Skeletal muscle satellite cell (primary cell): ENCODE data around the gene CLMN.

Source experiments
- H3K27me3 ChIP-seq: 2 replicates; pipeline ENCODE4 v1.7.0; 2013; ENCODE audit warnings: low read length; ENCODE audit not compliant: control insufficient read depth, insufficient read depth
- H3K36me3 ChIP-seq: 2 replicates; pipeline ENCODE4 v1.7.0; 2013; ENCODE audit warnings: mild to moderate bottlenecking, control low read depth, low read length; ENCODE audit not compliant: insufficient read depth
- H3K4me1 ChIP-seq: 2 replicates; pipeline ENCODE4 v1.7.0; 2013; ENCODE audit warnings: low read length; ENCODE audit not compliant: control insufficient read depth, insufficient read depth
- H3K4me2 ChIP-seq: 2 replicates; pipeline ENCODE4 v1.7.0; 2013; ENCODE audit warnings: mild to moderate bottlenecking, low read length
- H3K4me3 ChIP-seq: 2 replicates; pipeline ENCODE4 v1.7.0; 2013; ENCODE audit warnings: low read length
- H3K9ac ChIP-seq: 2 replicates; pipeline ENCODE4 v1.7.0; 2013; ENCODE audit warnings: mild to moderate bottlenecking, low read depth, low read length, moderate library complexity
- H3K9me3 ChIP-seq: replicated peaks from 2 replicates; pipeline ENCODE4 v1.7.0; 2013; ENCODE audit warnings: mild to moderate bottlenecking, control low read depth, low read length

CLMN gene

DNA sequence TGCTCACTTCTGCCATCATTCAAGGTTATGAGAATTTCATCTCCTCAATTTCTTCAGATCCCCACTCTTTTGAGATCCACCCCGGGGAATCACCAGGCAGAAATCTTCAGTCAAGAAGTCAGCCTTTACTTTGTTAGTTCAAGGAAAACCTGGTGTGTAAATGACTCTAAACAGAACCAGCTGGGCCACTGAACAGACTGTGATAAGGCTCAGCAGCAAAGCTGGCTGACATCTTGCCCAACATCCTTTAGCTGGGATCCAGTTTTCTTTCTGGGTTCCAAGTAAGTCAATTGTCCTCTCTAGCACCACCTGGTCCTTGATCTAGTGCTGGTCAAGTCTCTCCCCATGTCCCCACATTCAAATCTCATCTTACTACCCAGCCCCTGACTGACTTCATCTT is 11.6 kb downstream of the CLMN start:
- Histone ChIP-seq H3K9me3 (no peaks in the 10 kb centered on the region), H3K9ac (no peak overlapping the region), H3K36me3 (no peaks in the 10 kb centered on the region), H3K4me3 (no peak overlapping the region), H3K27me3 (peaks cover 18% of the 10 kb centered on the region), H3K4me1 (no peaks in the 10 kb centered on the region), H3K4me2 (no peak overlapping the region)

DNA sequence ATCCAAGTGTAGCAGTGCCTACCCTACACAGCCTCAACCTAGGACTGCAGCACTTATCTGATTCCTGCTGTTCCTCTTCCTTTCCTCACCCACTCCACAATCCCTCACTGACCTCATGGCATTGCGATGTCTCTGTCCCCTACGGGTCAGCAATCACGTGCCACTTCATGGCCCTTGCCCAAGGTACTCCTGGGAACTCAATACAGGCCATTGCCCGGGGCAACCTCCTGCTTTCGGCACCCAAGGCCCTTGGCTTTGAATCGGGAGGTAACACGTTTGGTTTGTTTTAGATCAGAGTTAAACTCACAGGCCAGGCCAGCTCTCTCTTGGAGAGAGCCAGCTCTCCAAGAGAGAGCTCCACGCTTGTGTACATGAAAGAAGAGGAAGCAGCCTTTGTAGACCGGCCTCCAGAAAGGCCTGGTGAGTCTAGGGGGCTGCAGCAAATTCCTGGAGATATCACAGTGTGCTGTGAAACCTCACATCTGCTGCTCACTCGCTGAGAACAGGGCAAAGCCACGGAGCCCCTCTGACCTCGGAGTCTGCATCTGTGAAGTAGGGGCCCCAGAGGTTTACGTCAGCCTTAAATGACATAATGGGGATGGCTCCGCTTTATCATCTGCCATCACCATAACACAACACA is 12.2 kb downstream of the CLMN start:
- no peaks in the 10 kb centered on the region for H3K36me3 ChIP-seq
- H3K9me3 ChIP-seq: no peaks in the 10 kb centered on the region
- peaks cover 18% of the 10 kb centered on the region for H3K27me3 ChIP-seq
- no peaks in the 10 kb centered on the region for H3K4me1 ChIP-seq
- no peak overlapping the region for H3K9ac ChIP-seq
- no peak overlapping the region for H3K4me3 ChIP-seq
- H3K4me2 ChIP-seq: no peak overlapping the region

DNA sequence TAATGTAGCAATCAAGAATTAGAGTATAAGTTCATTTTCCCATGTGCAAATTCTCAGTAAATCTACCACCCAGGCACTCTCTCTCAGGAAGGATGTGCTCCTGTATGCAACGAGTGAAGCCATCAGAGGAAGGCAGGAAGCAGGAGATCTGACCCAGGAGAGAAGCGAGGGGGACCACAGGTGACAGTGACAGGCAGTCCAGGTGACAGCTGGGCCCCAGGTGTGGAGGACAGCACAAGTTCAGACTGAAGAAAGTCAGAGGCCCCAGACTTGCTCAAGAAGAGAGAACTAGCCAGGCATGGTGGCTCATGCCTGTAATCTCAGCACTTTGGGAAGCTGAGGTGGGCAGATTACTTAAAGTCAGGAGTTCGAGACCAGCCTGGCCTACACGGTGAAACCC is 13.8 kb downstream of the CLMN start:
- Histone ChIP-seq H3K9ac (no peak overlapping the region), H3K4me3 (no peak overlapping the region), H3K36me3 (no peaks in the 10 kb centered on the region), H3K4me1 (no peaks in the 10 kb centered on the region), H3K9me3 (no peaks in the 10 kb centered on the region), H3K27me3 (peaks cover 18% of the 10 kb centered on the region), H3K4me2 (no peak overlapping the region)

DNA sequence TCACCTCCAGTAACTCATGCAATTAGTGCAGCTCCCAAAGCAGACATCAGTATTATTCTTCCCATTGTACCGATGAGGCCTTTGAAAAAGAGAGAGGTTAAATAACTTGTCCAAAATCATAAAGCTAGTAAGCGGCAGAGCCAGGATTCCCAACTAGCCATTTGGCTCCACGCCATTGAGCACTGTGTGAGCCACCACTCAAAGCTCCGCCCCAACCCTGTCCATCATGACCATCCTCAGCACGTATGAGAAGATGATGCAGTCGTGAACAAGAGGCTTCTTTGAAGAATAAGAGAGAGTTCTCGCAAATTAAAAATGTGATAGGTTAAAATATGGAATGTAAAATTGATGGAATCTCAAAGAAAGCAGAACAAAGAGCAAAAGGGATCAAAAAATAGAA is 14.6 kb downstream of the CLMN start:
- Histone ChIP-seq H3K36me3 (no peaks in the 10 kb centered on the region), H3K4me3 (no peak overlapping the region), H3K9ac (no peak overlapping the region), H3K27me3 (peaks cover 18% of the 10 kb centered on the region), H3K4me2 (no peak overlapping the region), H3K9me3 (no peaks in the 10 kb centered on the region), H3K4me1 (no peaks in the 10 kb centered on the region)

DNA sequence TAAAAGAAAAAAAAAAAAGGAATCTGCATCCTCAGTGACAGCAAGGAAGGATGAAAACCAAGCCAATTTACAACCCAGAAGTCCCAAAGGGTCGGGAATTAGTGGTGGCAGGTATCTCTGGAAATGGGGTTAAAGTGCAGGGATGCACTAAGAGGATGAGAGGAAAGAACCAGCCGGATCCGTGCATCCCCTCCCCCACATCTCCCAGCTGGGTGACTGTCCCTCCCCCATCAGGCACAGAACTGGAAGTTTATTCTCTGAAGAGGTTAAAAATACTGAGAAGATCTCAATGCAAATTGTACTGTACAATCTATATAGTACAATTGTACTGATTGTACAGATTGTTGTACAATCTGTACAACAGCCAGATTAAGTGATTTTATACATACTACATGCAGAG is 15.4 kb downstream of the CLMN start:
- Histone ChIP-seq H3K27me3 (peaks cover 18% of the 10 kb centered on the region), H3K4me2 (no peak overlapping the region), H3K4me1 (no peaks in the 10 kb centered on the region), H3K36me3 (no peaks in the 10 kb centered on the region), H3K9me3 (no peaks in the 10 kb centered on the region), H3K4me3 (no peak overlapping the region), H3K9ac (no peak overlapping the region)

DNA sequence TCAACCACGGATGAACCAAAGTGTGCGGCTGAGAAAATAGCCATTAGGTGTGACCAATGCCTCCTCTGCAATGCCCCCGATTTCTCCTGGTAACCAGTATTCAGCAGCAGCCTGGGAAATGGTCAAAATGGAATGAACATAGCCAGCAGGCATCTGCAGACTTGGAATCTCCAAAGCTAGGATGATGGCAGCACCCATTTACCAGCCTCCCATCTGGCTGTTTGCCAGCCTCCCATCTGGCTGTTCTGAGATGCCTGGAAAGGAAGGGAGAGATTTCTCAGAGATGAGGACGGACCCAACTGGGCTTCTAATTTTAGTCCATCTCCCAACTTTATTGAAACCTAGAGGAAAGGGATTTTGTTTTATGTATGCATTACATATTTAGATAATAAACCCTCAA is 16.2 kb downstream of the CLMN start:
- no peaks in the 10 kb centered on the region for H3K4me1 ChIP-seq
- H3K36me3 ChIP-seq: no peaks in the 10 kb centered on the region
- H3K9ac ChIP-seq: no peak overlapping the region
- peaks cover 15% of the 10 kb centered on the region for H3K27me3 ChIP-seq
- H3K9me3 ChIP-seq: no peaks in the 10 kb centered on the region
- H3K4me2 ChIP-seq: no peak overlapping the region
- no peak overlapping the region for H3K4me3 ChIP-seq

DNA sequence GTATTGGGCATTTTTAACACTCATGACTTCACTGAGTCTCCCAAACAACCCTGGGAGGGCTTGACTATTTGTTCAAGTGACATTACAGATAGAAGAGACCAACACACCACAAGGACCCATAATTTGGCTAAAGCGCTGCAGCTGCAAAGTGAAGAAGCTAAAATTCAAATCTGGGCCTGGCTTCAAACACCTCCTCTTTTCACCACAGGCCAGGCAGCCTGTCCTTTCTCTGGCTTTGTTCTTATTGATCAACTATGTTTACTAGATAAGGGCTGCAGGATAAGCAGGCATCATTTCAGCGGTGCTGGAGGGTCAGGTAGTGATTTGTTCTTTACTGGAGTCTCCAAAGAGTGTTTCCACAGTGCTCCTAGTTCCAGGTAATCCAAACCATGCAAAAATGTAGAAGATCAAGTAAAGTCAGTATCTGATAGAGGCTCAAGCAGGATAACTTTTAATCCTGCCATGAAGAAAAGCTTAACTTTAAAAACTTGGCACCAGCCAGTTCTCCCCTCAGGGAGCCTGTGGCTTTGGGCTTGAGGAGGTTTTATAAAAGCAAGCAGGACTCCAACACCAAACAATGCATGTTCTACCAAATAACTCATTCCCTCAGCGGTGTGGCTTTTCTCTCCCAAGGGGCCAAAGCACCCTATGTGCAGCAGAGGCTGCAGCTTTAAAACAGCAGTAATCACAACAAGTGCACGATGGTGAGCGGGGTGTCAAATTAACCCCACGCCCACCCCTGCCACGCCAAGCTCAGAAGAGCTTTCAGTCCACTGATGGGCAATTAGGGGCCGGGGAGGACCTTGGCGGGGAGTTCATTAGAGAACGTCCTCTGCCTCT is 16.8 kb downstream of the CLMN start:
- H3K4me1 ChIP-seq: no peaks in the 10 kb centered on the region
- no peaks in the 10 kb centered on the region for H3K9me3 ChIP-seq
- peaks cover 10% of the 10 kb centered on the region for H3K27me3 ChIP-seq
- H3K36me3 ChIP-seq: no peaks in the 10 kb centered on the region
- H3K9ac ChIP-seq: no peak overlapping the region
- H3K4me3 ChIP-seq: no peak overlapping the region
- no peak overlapping the region for H3K4me2 ChIP-seq

DNA sequence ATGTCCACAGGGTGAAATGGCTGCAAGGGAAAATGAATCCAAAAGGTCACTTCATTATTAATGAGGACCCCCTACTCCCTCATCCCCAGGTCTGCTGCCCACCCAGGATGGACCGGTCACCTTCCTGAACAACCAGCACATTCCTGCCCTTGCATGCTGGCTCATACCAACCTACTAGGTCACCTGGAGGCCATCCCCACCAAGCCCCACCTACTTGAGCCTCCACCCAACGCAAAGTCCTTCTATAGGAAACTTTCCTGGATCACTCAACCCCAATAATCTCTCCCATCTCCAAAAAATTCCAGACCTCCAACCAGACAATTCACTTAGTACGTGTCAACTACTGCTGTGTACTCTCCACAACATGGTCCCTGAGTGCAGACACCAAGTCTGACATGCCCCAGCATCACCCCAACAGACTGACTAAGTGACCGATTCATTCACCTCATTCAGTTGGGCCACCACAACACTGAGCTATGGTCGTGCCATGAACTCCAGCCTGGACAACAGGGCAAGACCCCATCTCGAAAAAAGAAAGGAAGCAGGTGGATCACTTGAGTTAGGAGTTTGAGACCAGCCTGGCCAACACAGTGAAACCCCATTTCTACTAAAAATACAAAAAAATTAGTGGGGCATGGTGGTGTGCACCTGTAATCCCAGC is 18.1 kb downstream of the CLMN start:
- Histone ChIP-seq H3K4me2 (no peak overlapping the region), H3K4me3 (no peak overlapping the region), H3K4me1 (no peaks in the 10 kb centered on the region), H3K9me3 (no peaks in the 10 kb centered on the region), H3K9ac (no peak overlapping the region), H3K36me3 (no peaks in the 10 kb centered on the region), H3K27me3 (peaks cover 5% of the 10 kb centered on the region)

DNA sequence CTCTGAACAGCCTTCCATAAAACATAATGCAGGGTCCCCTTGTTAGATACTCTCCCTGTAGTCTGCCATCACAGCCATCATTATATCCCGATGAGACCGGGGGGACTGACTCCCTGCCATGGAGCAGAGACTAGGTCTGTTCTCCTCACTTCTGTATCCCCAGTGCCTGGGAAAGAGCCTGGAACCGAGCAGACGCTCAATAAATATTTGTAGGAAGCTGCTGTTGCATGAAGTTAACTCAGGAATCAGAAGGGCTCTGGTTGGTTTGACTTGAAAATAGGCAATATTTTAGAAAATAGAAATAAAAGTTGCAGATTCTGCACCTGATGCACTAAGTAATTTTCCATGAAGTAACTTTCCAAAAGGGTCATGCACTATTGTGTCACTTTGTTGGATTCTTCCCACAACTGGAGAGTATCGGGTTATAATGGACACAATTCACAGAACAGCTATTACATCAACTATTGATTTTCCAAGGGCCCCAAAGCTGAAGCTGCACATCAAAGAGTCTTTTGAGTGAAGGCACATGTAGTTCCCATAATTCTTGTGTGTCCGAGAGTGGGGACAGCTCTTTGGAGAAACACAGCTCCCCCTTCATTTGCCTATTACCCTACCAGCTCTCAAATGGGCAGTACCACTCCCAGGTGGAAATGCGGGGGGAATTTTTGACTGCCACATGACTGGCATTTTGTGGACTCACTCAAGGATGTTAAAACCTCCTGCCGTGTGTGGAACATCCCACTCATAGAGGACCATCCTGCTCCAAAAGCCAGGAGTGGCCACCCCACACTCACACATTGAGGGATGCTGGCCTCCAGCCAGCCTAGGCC is 18.8 kb downstream of the CLMN start:
- no peak overlapping the region for H3K4me3 ChIP-seq
- no peaks in the 10 kb centered on the region for H3K36me3 ChIP-seq
- no peak overlapping the region for H3K9ac ChIP-seq
- H3K9me3 ChIP-seq: no peaks in the 10 kb centered on the region
- no peaks in the 10 kb centered on the region for H3K4me1 ChIP-seq
- H3K27me3 ChIP-seq: peaks cover 5% of the 10 kb centered on the region
- H3K4me2 ChIP-seq: no peak overlapping the region

DNA sequence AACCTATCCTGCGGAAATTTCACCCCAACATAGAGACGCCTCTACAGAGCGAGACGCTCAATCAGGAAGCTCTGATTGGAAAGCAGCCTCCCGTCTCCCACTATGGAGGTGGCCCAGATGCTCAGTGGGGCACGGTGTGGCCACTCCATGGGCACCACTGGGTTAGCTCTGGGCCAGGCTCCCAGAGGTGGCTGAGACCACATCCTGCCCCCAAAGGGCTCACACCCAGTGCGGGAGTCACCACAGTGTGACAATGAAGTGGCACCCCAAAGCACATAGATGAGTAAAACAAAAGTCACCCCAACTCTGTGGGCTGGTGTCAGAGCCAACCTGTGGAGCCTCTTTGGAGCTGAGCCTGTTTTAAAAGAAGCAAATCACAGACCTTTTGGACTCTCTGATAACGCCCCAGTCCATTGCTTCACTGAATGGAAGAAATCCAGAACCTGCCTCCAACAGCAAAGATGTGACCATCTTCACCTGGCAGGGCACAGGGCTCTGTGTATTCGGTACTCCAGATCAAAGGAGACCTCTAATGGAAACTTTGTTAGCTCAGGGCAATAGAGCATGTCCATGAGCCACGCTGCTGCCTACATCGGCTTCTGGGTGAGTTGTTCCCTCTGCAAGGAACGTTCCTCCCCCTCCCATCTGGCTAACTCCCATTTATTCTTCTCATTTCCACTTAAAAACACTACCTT is 19.6 kb downstream of the CLMN start:
- H3K9ac ChIP-seq: no peak overlapping the region
- H3K4me3 ChIP-seq: no peak overlapping the region
- no peaks in the 10 kb centered on the region for H3K36me3 ChIP-seq
- H3K4me1 ChIP-seq: no peaks in the 10 kb centered on the region
- H3K4me2 ChIP-seq: no peak overlapping the region
- H3K9me3 ChIP-seq: no peaks in the 10 kb centered on the region
- H3K27me3 ChIP-seq: peaks cover 5% of the 10 kb centered on the region

DNA sequence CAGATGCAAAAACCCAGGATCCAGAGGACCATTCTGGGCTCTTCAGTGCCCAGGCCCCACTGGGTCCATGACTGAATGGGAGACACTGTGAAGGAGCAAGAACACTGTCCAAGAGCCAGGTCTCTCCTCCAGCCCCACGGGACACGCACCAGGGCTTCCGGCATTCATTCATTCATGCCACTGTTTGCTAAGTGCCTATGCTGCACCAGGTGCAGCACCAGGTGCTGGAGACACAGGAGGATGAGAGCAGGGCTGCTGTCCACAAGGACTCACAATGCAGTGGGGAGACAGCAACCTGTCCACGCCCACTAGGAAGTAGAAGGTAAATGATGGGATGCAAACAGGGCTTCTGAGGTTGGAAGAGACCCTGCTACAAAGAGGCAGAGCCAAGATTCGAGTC is 20.4 kb downstream of the CLMN start:
- H3K4me2 ChIP-seq: no peak overlapping the region
- no peak overlapping the region for H3K9ac ChIP-seq
- H3K4me3 ChIP-seq: no peak overlapping the region
- peaks cover 5% of the 10 kb centered on the region for H3K27me3 ChIP-seq
- H3K36me3 ChIP-seq: no peaks in the 10 kb centered on the region
- H3K4me1 ChIP-seq: no peaks in the 10 kb centered on the region
- no peaks in the 10 kb centered on the region for H3K9me3 ChIP-seq
